GM15510 (cell line): ENCODE data around the gene KRTAP7-1.

ENCODE experiments used
- POLR2A ChIP-seq: IDR thresholded peaks from 3 replicates; pipeline ENCODE4 v1.6.1; 2011; ENCODE audit warnings: borderline replicate concordance; ENCODE audit not compliant: insufficient read length; ENCODE audit errors: extremely low read depth

Gene KRTAP7-1, protein sequence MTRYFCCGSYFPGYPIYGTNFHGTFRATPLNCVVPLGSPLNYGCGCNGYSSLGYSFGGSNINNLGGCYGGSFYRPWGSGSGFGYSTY

DNA sequence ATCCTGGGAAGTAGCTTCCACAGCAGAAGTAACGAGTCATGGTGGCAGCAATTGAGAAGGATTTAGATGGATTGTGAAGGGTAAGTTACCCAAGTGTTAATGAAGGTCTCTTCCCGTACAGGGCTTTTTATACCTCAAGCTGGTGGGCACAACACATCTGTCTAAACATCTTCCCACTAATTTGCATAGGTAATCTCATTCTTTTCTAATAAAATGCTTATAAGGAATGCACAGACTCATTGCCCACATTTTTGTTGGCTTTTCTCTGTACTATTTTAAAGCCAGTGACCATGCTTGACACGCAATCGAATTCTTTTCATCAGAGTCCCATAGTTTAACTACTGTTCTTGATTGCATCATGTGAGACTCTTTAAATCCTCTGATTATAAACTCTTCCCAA lies at the start of gene KRTAP7-1:
Gene KRTAP7-1 (minus strand): TSS at position 101 of the 400 bp plus-strand sequence. CDS start 61 bp downstream, at position 40.
- no peak for TF ChIP-seq POLR2A

DNA sequence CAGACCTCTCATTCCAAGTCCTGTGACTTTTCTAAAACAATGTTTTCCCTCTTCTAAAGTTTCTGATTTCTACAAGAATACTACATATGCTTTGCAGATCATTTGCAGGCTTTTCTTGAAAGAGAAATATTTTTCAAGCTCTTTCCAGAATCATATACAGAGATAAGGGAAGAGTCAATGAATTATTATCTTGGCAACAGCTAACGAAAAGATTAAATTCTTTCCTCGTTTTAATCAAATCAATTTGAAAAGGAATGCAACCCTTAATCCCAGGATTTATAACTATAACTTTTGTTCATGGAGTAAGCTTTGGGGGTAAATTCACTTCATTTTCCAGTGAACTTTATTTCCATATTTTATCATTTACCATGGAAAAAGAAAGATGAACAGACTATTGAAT lies 45.0 kb upstream of the KRTAP7-1 start:
- TF ChIP-seq POLR2A = no peak

DNA sequence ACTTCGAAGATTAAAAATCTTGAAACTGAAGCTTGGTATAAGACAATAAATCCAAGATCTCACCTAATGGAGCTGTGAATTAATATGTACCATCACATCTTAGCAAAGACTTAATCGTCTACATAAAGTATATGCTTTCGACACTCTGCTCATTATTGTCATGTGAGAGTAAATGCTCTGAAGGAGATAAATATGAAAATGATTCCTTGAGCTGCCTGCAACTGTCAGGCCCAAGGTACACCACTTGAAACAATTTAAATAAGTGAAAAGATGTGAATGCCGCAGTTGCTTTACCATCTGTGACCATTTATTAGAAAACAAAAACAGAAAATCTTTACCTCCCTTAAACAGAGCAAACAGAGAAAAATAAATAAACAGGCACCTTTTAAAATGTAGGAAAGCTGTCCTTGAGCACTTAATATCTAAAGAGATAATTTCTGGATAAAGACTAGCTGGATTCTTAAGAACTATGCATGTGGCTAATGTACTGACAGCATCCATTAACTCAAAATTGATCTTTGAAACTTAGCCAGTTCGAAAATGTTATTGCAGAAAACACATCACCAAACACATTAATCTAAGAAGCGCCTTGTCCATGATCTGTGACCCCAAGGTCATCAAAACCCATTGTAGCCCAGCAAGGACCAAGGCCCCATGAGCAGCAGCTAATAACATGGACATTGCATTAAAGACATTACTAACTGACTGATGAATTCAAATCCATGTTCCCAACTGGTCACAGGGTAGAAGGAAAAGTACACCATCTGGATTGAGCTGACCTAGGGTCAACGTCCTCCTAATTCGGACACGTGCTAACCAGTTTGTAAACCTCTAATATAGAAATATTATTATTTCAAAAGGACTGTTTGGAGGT lies 18.3 kb upstream of the KRTAP7-1 start:
- TF ChIP-seq POLR2A = no peak

DNA sequence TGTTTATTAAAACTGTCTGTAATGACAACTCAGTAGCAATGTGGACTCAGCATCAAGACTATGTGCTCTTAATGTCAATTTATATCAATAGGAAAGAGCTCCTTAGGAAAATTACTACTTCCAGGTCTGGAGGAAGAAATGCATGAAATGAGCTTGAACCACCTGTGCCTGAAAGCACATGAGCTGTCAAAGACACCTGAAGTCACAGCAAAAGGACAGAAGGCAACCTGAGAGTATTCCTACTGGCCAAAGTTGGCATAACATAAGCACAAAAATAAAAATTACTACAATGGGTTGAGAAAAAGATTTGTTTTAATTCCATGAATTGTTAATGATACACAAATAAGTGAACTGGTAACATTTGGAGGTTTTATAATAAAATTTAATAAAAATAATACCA lies 13.4 kb upstream of the KRTAP7-1 start:
- TF ChIP-seq POLR2A = no peak

DNA sequence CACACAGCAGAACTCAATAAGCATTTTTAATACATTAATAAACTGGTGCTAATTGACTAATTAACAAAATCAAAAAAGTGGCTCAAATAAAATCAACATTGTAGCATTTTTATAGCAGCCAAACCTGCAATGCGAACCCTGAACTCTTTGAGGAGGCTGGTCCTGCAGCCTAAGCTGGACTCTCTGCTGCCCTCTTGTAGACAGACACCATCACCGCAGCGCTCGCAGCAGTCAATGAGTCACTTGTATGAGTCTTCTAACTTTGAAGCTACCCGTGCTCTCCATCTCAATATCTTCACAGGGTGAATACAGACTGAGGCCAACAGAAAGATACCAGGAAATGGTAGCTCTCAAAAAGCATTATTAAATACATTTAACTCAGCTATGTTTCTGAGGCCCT lies 9.7 kb upstream of the KRTAP7-1 start:
- TF ChIP-seq POLR2A = no peak

DNA sequence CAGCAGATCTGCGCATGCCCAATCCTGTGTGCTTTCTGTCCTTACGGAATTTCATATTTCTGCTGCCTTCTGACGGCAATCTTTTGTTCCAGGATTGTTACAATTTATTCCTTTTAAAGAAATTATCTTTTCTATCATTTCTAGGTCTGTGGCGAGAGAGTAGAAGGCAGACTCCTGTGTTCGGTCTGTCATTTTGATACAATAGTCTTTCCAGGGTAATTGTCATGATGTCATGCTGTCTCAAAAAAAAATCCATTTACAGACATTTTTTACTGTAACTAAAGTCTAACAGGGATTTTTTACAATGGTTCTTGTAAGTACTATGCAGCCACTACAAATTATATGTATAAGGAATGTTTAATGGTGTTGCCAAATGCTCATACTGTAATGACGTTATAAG lies 9.0 kb upstream of the KRTAP7-1 start:
- TF ChIP-seq POLR2A = no peak

DNA sequence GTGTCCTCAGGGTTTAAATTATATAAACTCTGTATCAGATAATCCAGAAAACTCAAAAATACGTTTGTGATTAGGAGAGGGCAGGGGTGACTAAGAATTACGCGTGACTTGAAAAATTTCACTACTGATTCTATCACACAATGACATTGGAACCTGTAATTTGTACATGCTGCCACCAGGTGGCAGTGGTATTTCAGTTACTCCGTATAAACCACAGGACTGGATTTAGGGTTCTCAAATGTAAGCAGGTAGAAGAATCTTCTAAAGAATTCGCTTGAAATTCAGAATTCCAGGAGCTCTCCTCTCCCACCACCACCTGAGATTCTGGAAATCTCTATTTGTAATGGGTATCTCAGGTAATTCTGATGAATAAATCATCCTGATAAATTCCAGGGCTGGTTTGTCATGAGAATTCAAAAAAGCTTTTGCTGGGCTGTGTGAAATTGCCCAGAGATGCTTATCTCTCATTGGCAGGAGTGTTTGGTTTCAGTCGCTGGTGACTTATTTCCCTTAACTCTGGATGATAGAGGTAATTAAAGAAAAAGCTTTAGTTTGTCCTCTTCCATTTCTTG lies 1.7 kb upstream of the KRTAP7-1 start:
- no peak for TF ChIP-seq POLR2A

DNA sequence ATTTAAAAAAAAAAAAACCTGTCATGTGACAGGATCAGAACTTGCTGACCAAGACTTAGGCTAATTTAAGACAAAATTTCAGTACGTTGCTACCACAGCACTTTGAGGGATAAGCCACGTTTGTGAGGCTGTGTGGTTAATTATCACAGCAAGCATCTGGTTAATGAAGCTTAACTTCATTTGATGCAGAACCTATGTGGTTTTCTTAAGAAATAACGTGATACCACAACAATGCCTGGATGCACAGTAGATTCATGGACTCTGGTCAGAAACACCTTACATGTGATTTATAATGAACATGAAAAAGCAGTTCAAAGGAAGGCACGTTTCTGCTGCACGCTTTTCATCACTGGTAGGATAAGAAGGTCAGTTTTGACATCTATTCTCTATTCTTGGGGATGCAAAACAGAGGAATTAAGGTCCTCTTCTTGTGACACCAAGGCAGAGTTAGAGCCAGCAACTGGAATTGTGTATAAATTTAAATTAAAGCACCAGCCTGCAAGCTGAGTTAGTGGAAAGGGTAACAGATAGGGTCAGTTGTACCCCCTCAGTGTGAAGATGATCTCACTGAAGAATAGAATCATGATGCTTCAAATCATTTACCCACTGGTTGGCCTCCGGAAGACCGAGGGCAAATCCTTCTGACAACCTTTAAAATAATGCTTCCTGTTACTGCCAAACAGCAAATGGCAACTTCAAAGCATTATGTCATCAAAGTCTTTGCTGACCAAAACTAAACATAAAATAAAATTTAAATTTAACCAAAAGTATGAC lies 10.5 kb downstream of the KRTAP7-1 start:
- TF ChIP-seq POLR2A = no peak

DNA sequence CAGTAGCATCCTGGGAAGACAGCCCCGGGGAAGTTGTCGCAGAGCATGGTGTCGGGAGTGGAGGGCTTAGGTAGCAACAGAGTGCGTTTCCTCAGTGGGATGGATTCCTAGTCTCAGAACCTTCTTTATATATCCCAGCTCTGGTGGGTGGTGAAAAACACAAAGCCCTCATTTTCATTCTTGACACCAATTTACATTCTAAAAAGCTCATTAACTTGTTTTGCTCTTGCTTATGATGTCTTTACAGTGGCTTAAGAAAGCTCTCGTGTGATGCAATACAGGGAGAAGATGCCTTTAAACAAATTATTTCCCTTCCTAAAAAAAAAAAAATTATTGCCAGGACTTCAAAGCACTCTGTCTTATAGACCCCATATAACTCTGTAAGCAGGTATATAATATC lies 16.4 kb downstream of the KRTAP7-1 start, which contains the start of gene KRTAP8-1:
Gene KRTAP8-1 (minus strand): TSS at position 101 of the 400 bp plus-strand sequence. CDS start 54 bp downstream, at position 47.
- TF ChIP-seq POLR2A = no peak

DNA sequence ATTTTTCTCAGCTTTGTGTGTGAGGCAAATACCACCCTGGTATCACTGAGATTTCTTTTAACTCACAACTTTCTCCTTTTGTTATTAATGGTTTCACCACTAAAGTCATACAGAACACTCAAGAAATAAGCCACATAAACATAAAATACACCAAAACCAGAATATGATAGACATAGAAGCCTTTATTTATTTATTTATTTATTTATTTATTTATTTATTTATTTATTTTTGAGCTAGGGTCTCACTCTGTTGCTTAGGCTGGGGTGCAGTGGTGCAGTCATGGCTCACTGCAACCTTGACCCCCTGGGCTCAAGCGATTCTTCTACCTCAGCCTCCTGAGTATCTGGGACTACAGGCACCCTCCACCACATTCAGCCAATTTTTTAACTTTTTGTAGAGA lies 29.0 kb downstream of the KRTAP7-1 start:
- TF ChIP-seq POLR2A = no peak

DNA sequence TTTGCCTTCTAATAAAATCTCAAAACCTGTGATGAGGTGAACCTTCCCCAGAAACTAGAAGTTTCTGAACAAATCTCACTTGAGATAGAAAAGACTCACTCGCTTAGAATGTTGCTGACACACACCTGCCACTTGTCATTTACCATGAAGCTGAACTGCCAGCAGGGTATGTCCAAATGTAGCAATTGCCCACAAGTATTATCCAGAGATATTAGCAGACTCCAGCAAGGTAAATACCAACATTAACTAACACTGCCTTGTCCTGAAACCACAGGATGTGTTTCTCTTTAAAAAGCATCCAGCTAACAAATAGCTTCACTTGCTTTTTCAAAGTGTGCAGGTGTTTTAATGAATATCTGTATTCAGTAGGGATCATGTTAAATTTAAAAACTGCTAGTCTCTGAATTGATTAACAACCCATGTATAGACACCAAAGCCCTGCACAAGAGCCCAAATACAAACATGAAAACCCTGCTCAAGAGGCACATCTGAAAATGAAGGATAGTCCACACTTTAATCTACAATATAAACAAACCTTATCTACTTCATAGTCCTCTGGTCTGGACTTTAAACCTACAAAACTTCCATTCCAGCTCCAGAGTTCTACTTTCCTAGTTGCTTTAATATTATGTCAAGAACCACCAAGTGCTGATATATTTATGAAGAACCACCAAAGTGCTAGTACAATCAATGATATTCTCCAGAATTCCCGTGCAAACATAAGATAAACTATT lies 35.8 kb downstream of the KRTAP7-1 start:
- no peak for TF ChIP-seq POLR2A

DNA sequence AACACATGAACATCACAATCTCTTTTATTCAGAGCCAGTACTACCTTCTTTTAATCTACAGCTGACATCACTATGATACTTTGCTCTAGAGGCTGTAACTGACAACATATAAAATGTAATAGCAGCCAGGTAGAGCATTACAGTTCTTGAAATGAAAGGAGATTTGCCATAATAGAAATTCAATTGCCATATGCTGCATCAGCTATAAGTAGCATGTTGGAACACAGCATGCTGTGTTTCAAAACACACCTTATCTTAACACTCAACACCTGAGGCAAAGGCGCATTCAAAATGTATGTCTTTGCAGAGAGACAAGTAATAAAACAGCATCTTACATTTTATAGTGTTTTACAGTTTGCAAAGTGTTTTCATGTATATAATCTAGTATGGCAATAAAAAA lies 50.3 kb downstream of the KRTAP7-1 start:
- no peak for TF ChIP-seq POLR2A
